Endodermal cell (in vitro differentiated cells): Measurements from ENCODE around the gene MEOX2. TPM values are rescaled to one million over a fixed set of nuclear protein-coding genes. Genes with fewer than 3 reads are reported as not detected.
A peak's percentile ranks its signal among the peaks of the same experiment; 100 is the strongest.

Experiments
- DNase-seq: peaks from one replicate; pipeline ENCODE4 v3.0.0-alpha.2; 2017
- H3K27ac ChIP-seq: 2 replicates; pipeline ENCODE4 v1.5.1; 2013; ENCODE audit warnings: mild to moderate bottlenecking, low read depth, low read length, moderate library complexity
- H3K27me3 ChIP-seq: 2 replicates; pipeline ENCODE4 v1.6.1; 2013; ENCODE audit warnings: mild to moderate bottlenecking, low read length, moderate library complexity; ENCODE audit not compliant: insufficient read depth, control insufficient read depth, poor library complexity, severe bottlenecking
- H3K36me3 ChIP-seq: 2 replicates; pipeline ENCODE4 v1.7.0; 2013; ENCODE audit warnings: mild to moderate bottlenecking, low read length, moderate library complexity; ENCODE audit not compliant: control insufficient read depth, insufficient read depth
- H3K4me1 ChIP-seq: one replicate; pipeline ENCODE4 v1.7.0; 2013; ENCODE audit warnings: low read length; ENCODE audit not compliant: control insufficient read depth, insufficient read depth
- H3K4me3 ChIP-seq: 2 replicates; pipeline ENCODE4 v1.5.1; 2013; ENCODE audit warnings: mild to moderate bottlenecking, low read length, moderate library complexity
- H3K9ac ChIP-seq: 2 replicates; pipeline ENCODE4 v1.6.1; 2013; ENCODE audit warnings: mild to moderate bottlenecking, low read length, moderate library complexity; ENCODE audit not compliant: poor library complexity, severe bottlenecking; ENCODE audit errors: extremely low read depth
- H3K9me3 ChIP-seq: 2 replicates; pipeline ENCODE4 v1.6.1; 2013; ENCODE audit warnings: mild to moderate bottlenecking, low read length, moderate library complexity; ENCODE audit not compliant: control insufficient read depth
- H3K27ac Mint-ChIP-seq: 2 replicates; pipeline ENCODE4 v1.8.0; 2020; ENCODE audit warnings: mixed read lengths
- H3K27me3 Mint-ChIP-seq: 2 replicates; pipeline ENCODE4 v1.8.0; 2021; ENCODE audit warnings: mild to moderate bottlenecking, mixed read lengths; ENCODE audit not compliant: insufficient read depth
- H3K36me3 Mint-ChIP-seq: 2 replicates; pipeline ENCODE4 v1.8.0; 2020; ENCODE audit warnings: low read depth, mixed read lengths
- H3K4me1 Mint-ChIP-seq: 2 replicates; pipeline ENCODE4 v1.8.0; 2020; ENCODE audit warnings: mixed read lengths
- H3K4me3 Mint-ChIP-seq: 2 replicates; pipeline ENCODE4 v1.8.0; 2020; ENCODE audit warnings: mild to moderate bottlenecking, moderate library complexity, mixed read lengths
- H3K9me3 Mint-ChIP-seq: 2 replicates; pipeline ENCODE4 v1.8.0; 2020; ENCODE audit warnings: mild to moderate bottlenecking, mixed read lengths
- WGBS, 2 experiments: methylation state at CpG; one replicate each; pipeline versions ENCODE4 v1.1.5 to v1.1.7; 2013; ENCODE audit warnings: missing lambda C conversion rate in 2 of 2, mixed read lengths in 1 of 2; ENCODE audit not compliant: insufficient coverage in 1 of 2, insufficient read length in 1 of 2; 5-methylcytosine and 5-hydroxymethylcytosine counted together
- total RNA-seq, 2 donors: library from RNA; stranded (reverse); fragmentation: NEBNext Ultra II Directional in 1 of 2; extraction: Animal tissue kit (Norgen Biotek cat#: 25700) in 1 of 2; gene quantifications; 2 replicates in 1 of 2; 3 replicates in 1 of 2; pipeline ENCODE4 v1.2.1, GENCODE V29; 2021
- TF ChIP-seq, protein P1 (sequence below): fragments of 200-600 bp; sonication (generic); conservative IDR thresholded peaks from 2 replicates; pipeline ENCODE4 v1.5.0; 2021; ENCODE audit warnings: antibody characterized with exemption, mild to moderate bottlenecking

Gene MEOX2
- total RNA-seq, 2 donors from 2014 or later, result not detected

DNA sequence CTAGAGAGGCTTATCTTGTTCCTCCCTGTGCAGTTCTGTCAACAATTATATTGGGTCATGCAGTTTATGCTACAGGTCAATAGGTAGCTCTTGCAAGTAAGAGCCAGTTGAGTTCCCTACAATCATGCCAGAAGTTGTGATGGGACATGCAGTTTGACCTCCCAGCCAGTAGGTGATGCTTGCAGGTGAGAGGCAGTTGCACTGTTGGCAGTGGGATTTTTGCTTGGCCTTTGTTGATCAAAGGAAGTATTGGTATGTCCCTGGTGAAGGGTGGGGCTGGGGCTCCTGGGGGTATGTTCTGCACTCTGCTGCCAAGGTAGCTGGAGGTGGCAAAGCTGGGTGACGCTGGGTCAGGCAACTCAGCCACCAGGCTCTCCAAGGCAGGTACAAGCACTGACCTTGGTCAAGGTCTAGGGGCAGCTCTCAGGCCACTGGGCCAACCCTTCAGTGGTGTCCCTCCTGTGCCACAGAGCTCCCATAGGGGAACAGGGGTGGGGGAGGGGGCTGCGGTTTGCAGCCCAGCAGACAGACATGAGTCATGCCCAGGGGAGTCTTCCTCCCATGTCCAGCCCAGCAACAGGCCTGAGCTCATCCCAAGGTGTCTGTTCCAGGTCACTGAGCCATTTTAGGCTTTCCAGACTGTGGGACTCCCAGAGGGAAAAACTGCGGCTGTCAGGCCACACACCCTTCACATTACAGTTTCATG is 43.3 kb downstream of the MEOX2 start:
- Histone ChIP-seq H3K9me3 (no peaks in the 10 kb centered on the region), H3K4me3 (no peak overlapping the region), H3K27me3 (no peaks in the 10 kb centered on the region), H3K4me1 (no peaks in the 10 kb centered on the region), H3K27ac (no peak overlapping the region), H3K36me3 (no peaks in the 10 kb centered on the region), H3K9ac (no peak overlapping the region)
- H3K27ac Mint-ChIP-seq, result no peak overlapping the region
- 89 to 100% methylated on average over 1 to 3 of the region's 3 CpGs for whole genome bisulfite sequencing, 2 experiments
- H3K4me1 Mint-ChIP-seq, result no peaks in the 10 kb centered on the region
- H3K27me3 Mint-ChIP-seq, result no peaks in the 10 kb centered on the region
- TF ChIP-seq, protein P1, sequence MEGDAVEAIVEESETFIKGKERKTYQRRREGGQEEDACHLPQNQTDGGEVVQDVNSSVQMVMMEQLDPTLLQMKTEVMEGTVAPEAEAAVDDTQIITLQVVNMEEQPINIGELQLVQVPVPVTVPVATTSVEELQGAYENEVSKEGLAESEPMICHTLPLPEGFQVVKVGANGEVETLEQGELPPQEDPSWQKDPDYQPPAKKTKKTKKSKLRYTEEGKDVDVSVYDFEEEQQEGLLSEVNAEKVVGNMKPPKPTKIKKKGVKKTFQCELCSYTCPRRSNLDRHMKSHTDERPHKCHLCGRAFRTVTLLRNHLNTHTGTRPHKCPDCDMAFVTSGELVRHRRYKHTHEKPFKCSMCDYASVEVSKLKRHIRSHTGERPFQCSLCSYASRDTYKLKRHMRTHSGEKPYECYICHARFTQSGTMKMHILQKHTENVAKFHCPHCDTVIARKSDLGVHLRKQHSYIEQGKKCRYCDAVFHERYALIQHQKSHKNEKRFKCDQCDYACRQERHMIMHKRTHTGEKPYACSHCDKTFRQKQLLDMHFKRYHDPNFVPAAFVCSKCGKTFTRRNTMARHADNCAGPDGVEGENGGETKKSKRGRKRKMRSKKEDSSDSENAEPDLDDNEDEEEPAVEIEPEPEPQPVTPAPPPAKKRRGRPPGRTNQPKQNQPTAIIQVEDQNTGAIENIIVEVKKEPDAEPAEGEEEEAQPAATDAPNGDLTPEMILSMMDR, result peak; percentile 45
- H3K9me3 Mint-ChIP-seq, result no peaks in the 10 kb centered on the region
- no peaks in the 10 kb centered on the region for H3K36me3 Mint-ChIP-seq
- DNase-seq, result no peak
- H3K4me3 Mint-ChIP-seq, result no peak overlapping the region

GRCh38 chr7:15628876-15629275 is 57.6 kb downstream of the MEOX2 start:
- Mint-ChIP-seq H3K4me3 (no peak overlapping the region), H3K9me3 (no peaks in the 10 kb centered on the region), H3K36me3 (no peaks in the 10 kb centered on the region), H3K27me3 (no peaks in the 10 kb centered on the region), H3K27ac (no peak overlapping the region), H3K4me1 (no peaks in the 10 kb centered on the region)
- Histone ChIP-seq H3K4me3 (no peak overlapping the region), H3K36me3 (no peaks in the 10 kb centered on the region), H3K27ac (no peak overlapping the region), H3K9ac (no peak overlapping the region), H3K9me3 (no peaks in the 10 kb centered on the region), H3K4me1 (no peaks in the 10 kb centered on the region), H3K27me3 (no peaks in the 10 kb centered on the region)
- WGBS, 2 experiments, result 73 to 83% methylated on average over 1 of the region's 1 CpG
- TF ChIP-seq, protein P1, result no peak
- no peak for DNase-seq

DNA sequence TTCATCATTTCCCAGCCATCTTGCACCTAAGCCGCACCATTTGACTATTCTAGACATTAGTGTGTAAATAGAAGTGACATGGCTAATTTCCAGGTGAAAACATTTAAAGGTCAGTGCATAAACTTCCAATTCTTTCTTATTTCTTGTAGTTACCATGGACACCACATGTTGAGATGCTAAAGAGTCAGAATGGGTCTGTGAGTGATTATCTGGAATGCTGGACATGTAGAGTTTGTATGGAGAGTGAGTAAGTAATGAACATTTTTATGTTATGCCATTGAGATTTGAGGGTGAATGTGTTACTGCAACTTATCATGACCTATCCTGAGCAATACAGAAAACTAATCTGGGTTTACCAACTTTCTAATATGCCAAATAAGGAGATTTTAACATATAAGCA is 60.4 kb downstream of the MEOX2 start:
- H3K36me3 ChIP-seq, result no peaks in the 10 kb centered on the region
- H3K27ac ChIP-seq, result no peak overlapping the region
- H3K9ac ChIP-seq, result no peak overlapping the region
- TF ChIP-seq, protein P1, result no peak
- H3K27me3 ChIP-seq, result no peaks in the 10 kb centered on the region
- H3K9me3 Mint-ChIP-seq, result no peaks in the 10 kb centered on the region
- no peak for DNase-seq
- H3K4me1 ChIP-seq, result no peaks in the 10 kb centered on the region
- H3K36me3 Mint-ChIP-seq, result no peaks in the 10 kb centered on the region
- WGBS, 2 experiments, result 100% methylated on average over 1 of the region's 1 CpG; no CpG with 5 or more reads in 1 of the 2 experiments
- no peaks in the 10 kb centered on the region for H3K4me1 Mint-ChIP-seq
- H3K27me3 Mint-ChIP-seq, result no peaks in the 10 kb centered on the region
- H3K9me3 ChIP-seq, result no peaks in the 10 kb centered on the region
- no peak overlapping the region for H3K4me3 ChIP-seq
- H3K27ac Mint-ChIP-seq, result no peak overlapping the region
- H3K4me3 Mint-ChIP-seq, result no peak overlapping the region
